Endothelial cell of coronary artery (primary cell): Measurements from ENCODE around the gene UNC13C. TPM values are rescaled to one million over a fixed set of nuclear protein-coding genes. Genes with fewer than 3 reads are reported as not detected.

Source experiments
- total RNA-seq: library from RNA; depleted of rRNA; stranded (reverse); fragments of >200 nt; gene quantifications from 2 replicates; pipeline ENCODE4 v1.2.3, GENCODE V29; 2014

UNC13C gene
- not detected in 2 replicates for total RNA-seq

GRCh38 chr15:53978253-53978906 is at the start of gene UNC13C:
UNC13C (plus strand) TSS chr15:53978441; CDS start chr15:54012904, 34,463 bp downstream.

Other genes starting within 250 kb of the UNC13C start
- gene WDR72, start 218.8 kb upstream of the UNC13C start, total RNA-seq, result not detected in 2 replicates